Stimulated activated CD4-positive, alpha-beta T cell treated with anti-CD3 and anti-CD28 coated beads, Interleukin-12 subunit alpha, Interleukin-12 subunit beta, amount 100 ng/mL, for 24 hours (primary cell): ENCODE results near the gene TPP1.

Experiments
- DNase-seq, 2 experiments: peaks; one replicate each; pipeline ENCODE4 v3.0.0-alpha.2; 2020; ENCODE audit warnings: low read depth in 2 of 2

TPP1 gene

GRCh38 chr11:6619004-6619745, at the start of gene TPP1:
TSS of gene TPP1 (minus strand) at chr11:6619422. CDS start at chr11:6619400, 22 bp downstream.
- DNase-seq = peak; percentile 76 to 83

- DNase-seq = no peak
Observed at GRCh38 chr11:6667733-6668374, 48.6 kb upstream of the TPP1 start.

- DNase-seq = no peak
Observed at GRCh38 chr11:6666302-6667183, 47.3 kb upstream of the TPP1 start.

- DNase-seq = no peak
Observed at GRCh38 chr11:6664551-6664950, 45.3 kb upstream of the TPP1 start.

- DNase-seq = no peak
Observed at GRCh38 chr11:6663794-6664469, 44.7 kb upstream of the TPP1 start.

- no peak for DNase-seq
Observed at GRCh38 chr11:6660712-6661111, 41.5 kb upstream of the TPP1 start.

GRCh38 chr11:6658647-6659046, 39.4 kb upstream of the TPP1 start:
- no peak for DNase-seq

- no peak for DNase-seq
Observed at GRCh38 chr11:6657346-6657745, 38.1 kb upstream of the TPP1 start.

GRCh38 chr11:6656936-6657335, 37.7 kb upstream of the TPP1 start:
- no peak for DNase-seq

- no peak for DNase-seq
Observed at GRCh38 chr11:6656584-6656915, 37.3 kb upstream of the TPP1 start.

- no peak for DNase-seq
Observed at GRCh38 chr11:6655790-6656583, 36.8 kb upstream of the TPP1 start, which contains the start of gene DCHS1. TSS of gene DCHS1 (minus strand) at chr11:6655809. CDS start at chr11:6641613, 14,196 bp downstream.

GRCh38 chr11:6655020-6655789, 36.0 kb upstream of the TPP1 start:
- DNase-seq = no peak

- DNase-seq = no peak
Observed at GRCh38 chr11:6654281-6655019, 35.2 kb upstream of the TPP1 start.

GRCh38 chr11:6653656-6654055, 34.4 kb upstream of the TPP1 start:
- DNase-seq = no peak

- DNase-seq = no peak
Observed at GRCh38 chr11:6653097-6653496, 33.9 kb upstream of the TPP1 start.

- DNase-seq = no peak
Observed at GRCh38 chr11:6652182-6652581, 33.0 kb upstream of the TPP1 start.

- DNase-seq = no peak
Observed at GRCh38 chr11:6650980-6651379, 31.8 kb upstream of the TPP1 start.

- no peak for DNase-seq
Observed at GRCh38 chr11:6650104-6650503, 30.9 kb upstream of the TPP1 start.

- no peak for DNase-seq
Observed at GRCh38 chr11:6648501-6648900, 29.3 kb upstream of the TPP1 start.

GRCh38 chr11:6647836-6648235, 28.6 kb upstream of the TPP1 start:
- DNase-seq = no peak
